ENCODE measurements around the gene PISD.

The PISD gene

DNA sequence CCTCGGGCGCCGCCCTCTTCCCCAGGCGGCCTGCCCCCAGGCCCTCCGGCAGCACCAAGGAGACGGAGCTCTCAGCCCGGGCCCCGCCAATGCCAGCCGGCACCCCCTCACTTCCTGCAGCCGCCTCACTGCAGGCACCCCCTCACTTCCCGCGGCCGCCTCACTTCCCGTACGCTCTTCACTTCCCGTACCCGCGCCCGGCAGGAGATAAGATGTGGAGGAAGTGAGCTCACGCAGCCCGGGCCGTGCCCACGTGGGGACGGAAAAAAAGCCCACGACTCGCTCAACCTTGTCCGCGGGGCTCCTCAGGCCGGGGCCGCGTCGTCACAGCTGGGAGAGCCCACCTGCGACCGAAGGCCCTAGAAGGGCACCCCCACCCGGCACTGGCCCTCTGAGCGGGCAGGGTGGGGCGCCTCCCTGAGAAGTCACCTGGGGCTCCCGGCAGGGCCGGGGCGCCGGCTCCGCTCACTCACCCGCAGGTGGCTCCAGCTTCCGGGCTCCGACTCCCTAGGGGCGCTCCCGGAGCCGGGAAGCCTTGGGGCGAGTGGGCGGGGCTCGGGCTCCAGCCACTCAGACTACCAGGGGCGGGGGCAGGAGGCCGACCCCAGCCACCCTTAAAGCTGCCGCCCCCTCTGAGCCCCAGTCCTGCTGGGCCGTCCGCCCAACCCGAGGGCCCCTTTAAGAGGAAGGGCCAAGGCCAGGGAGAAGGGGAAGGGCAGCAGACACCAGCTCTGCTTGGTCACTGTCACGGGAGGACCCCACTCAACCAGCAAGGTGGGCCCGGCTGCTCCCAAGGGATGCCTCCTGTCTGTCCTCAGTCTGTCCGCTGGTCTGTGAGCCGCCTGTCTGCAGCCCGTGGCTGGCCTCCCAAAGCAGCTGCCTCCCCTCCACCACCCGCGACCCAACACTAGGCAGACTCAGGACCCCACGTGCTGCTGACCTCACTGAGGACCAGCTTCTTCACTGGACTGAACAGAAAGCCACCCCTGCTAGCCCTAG is 31.4 kb downstream of the PISD start (continued):
- TF ChIP-seq, protein P1, sequence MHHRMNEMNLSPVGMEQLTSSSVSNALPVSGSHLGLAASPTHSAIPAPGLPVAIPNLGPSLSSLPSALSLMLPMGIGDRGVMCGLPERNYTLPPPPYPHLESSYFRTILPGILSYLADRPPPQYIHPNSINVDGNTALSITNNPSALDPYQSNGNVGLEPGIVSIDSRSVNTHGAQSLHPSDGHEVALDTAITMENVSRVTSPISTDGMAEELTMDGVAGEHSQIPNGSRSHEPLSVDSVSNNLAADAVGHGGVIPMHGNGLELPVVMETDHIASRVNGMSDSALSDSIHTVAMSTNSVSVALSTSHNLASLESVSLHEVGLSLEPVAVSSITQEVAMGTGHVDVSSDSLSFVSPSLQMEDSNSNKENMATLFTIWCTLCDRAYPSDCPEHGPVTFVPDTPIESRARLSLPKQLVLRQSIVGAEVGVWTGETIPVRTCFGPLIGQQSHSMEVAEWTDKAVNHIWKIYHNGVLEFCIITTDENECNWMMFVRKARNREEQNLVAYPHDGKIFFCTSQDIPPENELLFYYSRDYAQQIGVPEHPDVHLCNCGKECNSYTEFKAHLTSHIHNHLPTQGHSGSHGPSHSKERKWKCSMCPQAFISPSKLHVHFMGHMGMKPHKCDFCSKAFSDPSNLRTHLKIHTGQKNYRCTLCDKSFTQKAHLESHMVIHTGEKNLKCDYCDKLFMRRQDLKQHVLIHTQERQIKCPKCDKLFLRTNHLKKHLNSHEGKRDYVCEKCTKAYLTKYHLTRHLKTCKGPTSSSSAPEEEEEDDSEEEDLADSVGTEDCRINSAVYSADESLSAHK (tag by site-specific recombination; IDR thresholded peaks at IDR 0.05): no peak
- TF ChIP-seq, protein P2, sequence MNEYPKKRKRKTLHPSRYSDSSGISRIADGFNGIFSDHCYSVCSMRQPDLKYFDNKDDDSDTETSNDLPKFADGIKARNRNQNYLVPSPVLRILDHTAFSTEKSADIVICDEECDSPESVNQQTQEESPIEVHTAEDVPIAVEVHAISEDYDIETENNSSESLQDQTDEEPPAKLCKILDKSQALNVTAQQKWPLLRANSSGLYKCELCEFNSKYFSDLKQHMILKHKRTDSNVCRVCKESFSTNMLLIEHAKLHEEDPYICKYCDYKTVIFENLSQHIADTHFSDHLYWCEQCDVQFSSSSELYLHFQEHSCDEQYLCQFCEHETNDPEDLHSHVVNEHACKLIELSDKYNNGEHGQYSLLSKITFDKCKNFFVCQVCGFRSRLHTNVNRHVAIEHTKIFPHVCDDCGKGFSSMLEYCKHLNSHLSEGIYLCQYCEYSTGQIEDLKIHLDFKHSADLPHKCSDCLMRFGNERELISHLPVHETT (tag by site-specific recombination; IDR thresholded peaks at IDR 0.05): no peak
- no peak for TF ChIP-seq ZNF274 (IDR thresholded peaks at IDR 0.05; ENCODE audit: low read length)
- TF ChIP-seq ZNF274 (tag by site-specific recombination; IDR thresholded peaks at IDR 0.05; ENCODE audit: borderline replicate concordance): no peak
- TF ChIP-seq, protein P3, sequence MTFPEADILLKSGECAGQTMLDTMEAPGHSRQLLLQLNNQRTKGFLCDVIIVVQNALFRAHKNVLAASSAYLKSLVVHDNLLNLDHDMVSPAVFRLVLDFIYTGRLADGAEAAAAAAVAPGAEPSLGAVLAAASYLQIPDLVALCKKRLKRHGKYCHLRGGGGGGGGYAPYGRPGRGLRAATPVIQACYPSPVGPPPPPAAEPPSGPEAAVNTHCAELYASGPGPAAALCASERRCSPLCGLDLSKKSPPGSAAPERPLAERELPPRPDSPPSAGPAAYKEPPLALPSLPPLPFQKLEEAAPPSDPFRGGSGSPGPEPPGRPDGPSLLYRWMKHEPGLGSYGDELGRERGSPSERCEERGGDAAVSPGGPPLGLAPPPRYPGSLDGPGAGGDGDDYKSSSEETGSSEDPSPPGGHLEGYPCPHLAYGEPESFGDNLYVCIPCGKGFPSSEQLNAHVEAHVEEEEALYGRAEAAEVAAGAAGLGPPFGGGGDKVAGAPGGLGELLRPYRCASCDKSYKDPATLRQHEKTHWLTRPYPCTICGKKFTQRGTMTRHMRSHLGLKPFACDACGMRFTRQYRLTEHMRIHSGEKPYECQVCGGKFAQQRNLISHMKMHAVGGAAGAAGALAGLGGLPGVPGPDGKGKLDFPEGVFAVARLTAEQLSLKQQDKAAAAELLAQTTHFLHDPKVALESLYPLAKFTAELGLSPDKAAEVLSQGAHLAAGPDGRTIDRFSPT (tag by site-specific recombination; IDR thresholded peaks at IDR 0.05): peak; percentile 49; the same call in 1 of the 2 replicates
- no peak for TF ChIP-seq TRIM28 (IDR thresholded peaks at IDR 0.05; ENCODE audit: borderline replicate concordance, low read length)
- TF ChIP-seq ZNF555 (tag by site-specific recombination; conservative IDR thresholded peaks at IDR 0.05): no peak
- 0 out of 2 replicates have a peak, but pooled peaks have one; percentile 28 for TF ChIP-seq ZNF785 (tag by site-specific recombination; IDR thresholded peaks at IDR 0.05)
- TF ChIP-seq MEIS1 (CRISPR knock-in tag; IDR thresholded peaks at IDR 0.05; ENCODE audit: borderline replicate concordance): no peak
- no peak for TF ChIP-seq ZNF416 (tag by site-specific recombination; IDR thresholded peaks at IDR 0.05)
- TF ChIP-seq ZNF529 (tag by site-specific recombination; IDR thresholded peaks at IDR 0.05; ENCODE audit: insufficient replicate concordance): no peak
- TF ChIP-seq ZNF747 (tag by site-specific recombination; IDR thresholded peaks at IDR 0.05): no peak
- TF ChIP-seq, protein P4, sequence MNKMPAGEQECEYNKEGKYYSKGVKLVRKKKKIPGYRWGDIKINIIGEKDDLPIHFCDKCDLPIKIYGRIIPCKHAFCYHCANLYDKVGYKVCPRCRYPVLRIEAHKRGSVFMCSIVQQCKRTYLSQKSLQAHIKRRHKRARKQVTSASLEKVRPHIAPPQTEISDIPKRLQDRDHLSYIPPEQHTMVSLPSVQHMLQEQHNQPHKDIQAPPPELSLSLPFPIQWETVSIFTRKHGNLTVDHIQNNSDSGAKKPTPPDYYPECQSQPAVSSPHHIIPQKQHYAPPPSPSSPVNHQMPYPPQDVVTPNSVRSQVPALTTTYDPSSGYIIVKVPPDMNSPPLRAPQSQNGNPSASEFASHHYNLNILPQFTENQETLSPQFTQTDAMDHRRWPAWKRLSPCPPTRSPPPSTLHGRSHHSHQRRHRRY (tag by site-specific recombination; IDR thresholded peaks at IDR 0.05): no peak
- no peak for TF ChIP-seq ZNF670 (tag by site-specific recombination; IDR thresholded peaks at IDR 0.05; ENCODE audit: low read depth)
- no peak for TF ChIP-seq HOXD13 (CRISPR knock-in tag; IDR thresholded peaks at IDR 0.05; ENCODE audit: borderline replicate concordance)
- TF ChIP-seq ZNF132 (tag by site-specific recombination; IDR thresholded peaks at IDR 0.05; ENCODE audit: borderline replicate concordance): no peak
- no peak for TF ChIP-seq YY2 (tag by site-specific recombination; IDR thresholded peaks at IDR 0.05)
- no peak for TF ChIP-seq BCL11B (tag by site-specific recombination; IDR thresholded peaks at IDR 0.05; ENCODE audit: low read depth)
- TF ChIP-seq, protein P5, sequence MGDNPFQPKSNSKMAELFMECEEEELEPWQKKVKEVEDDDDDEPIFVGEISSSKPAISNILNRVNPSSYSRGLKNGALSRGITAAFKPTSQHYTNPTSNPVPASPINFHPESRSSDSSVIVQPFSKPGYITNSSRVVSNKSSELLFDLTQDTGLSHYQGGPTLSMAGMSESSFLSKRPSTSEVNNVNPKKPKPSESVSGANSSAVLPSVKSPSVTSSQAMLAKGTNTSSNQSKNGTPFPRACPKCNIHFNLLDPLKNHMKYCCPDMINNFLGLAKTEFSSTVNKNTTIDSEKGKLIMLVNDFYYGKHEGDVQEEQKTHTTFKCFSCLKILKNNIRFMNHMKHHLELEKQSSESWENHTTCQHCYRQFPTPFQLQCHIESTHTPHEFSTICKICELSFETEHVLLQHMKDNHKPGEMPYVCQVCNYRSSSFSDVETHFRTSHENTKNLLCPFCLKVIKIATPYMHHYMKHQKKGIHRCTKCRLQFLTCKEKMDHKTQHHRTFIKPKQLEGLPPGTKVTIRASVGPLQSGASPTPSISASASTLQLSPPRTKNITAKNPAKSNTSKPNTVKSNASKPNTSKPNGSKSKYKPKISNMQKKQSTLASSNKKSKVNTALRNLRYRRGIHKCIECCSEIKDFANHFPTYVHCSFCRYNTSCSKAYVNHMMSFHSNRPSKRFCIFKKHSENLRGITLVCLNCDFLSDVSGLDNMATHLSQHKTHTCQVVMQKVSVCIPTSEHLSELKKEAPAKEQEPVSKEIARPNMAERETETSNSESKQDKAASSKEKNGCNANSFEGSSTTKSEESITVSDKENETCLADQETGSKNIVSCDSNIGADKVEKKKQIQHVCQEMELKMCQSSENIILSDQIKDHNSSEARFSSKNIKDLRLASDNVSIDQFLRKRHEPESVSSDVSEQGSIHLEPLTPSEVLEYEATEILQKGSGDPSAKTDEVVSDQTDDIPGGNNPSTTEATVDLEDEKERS (tag by site-specific recombination; IDR thresholded peaks at IDR 0.05): no peak
- no peak for TF ChIP-seq GLI2 (tag by site-specific recombination; IDR thresholded peaks at IDR 0.05; ENCODE audit: borderline replicate concordance, low read depth)
- TF ChIP-seq KLF9 (tag by site-specific recombination; IDR thresholded peaks at IDR 0.05; ENCODE audit: low read depth): peak; percentile 64; the same call in 1 of the 2 replicates
- TF ChIP-seq IKZF3 (tag by site-specific recombination; IDR thresholded peaks at IDR 0.05): peak; percentile 88
- no peak for TF ChIP-seq SETDB1 (IDR thresholded peaks at IDR 0.05; ENCODE audit: insufficient read length, low read length)
- no peak for TF ChIP-seq HOXA7 (CRISPR knock-in tag; IDR thresholded peaks at IDR 0.05; ENCODE audit: borderline replicate concordance)
- no peak for TF ChIP-seq ZFP3 (tag by site-specific recombination; IDR thresholded peaks at IDR 0.05; ENCODE audit: low read depth)
- no peak for TF ChIP-seq ZNF302 (tag by site-specific recombination; IDR thresholded peaks at IDR 0.05; ENCODE audit: low read depth)
